Fibroblast of the conjunctiva (primary cell): ENCODE data around the gene FAM168A.

Experiments
- DNase-seq: peaks from one replicate; pipeline ENCODE4 v3.0.0-alpha.2; 2010; ENCODE audit warnings: low read depth

The FAM168A gene

GRCh38 chr11:73597956-73598718 is at the start of gene FAM168A:
Gene FAM168A, minus strand, starts transcription at chr11:73598112. Its CDS starts 129,638 bp downstream, at chr11:73468474.
- DNase-seq: peak; percentile 96

- DNase-seq: peak; percentile 60
Observed at GRCh38 chr11:73647459-73648100, 49.7 kb upstream of the FAM168A start.

GRCh38 chr11:73645972-73646631 is 48.2 kb upstream of the FAM168A start, which contains the start of gene PLEKHB1:
Gene PLEKHB1, plus strand, starts transcription at chr11:73646581. Its CDS starts 28 bp downstream, at chr11:73646609.
- DNase-seq: no peak

GRCh38 chr11:73645121-73645969 is 47.4 kb upstream of the FAM168A start:
- no peak for DNase-seq

- no peak for DNase-seq
Observed at GRCh38 chr11:73641668-73642067, 43.8 kb upstream of the FAM168A start.

GRCh38 chr11:73640592-73640991 is 42.7 kb upstream of the FAM168A start:
- DNase-seq: no peak

- no peak for DNase-seq
Observed at GRCh38 chr11:73637012-73637411, 39.1 kb upstream of the FAM168A start.

GRCh38 chr11:73636249-73636648 is 38.3 kb upstream of the FAM168A start:
- no peak for DNase-seq

- DNase-seq: no peak
Observed at GRCh38 chr11:73635721-73636120, 37.8 kb upstream of the FAM168A start.

GRCh38 chr11:73633999-73634398 is 36.1 kb upstream of the FAM168A start:
- no peak for DNase-seq

GRCh38 chr11:73632996-73633395 is 35.1 kb upstream of the FAM168A start:
- no peak for DNase-seq

GRCh38 chr11:73629907-73630306 is 32.0 kb upstream of the FAM168A start:
- no peak for DNase-seq

- peak; percentile 33 for DNase-seq
Observed at GRCh38 chr11:73625696-73626318, 27.9 kb upstream of the FAM168A start.

- DNase-seq: no peak
Observed at GRCh38 chr11:73623686-73624085, 25.8 kb upstream of the FAM168A start.

- DNase-seq: no peak
Observed at GRCh38 chr11:73622926-73623593, 25.1 kb upstream of the FAM168A start.

GRCh38 chr11:73614591-73614990 is 16.7 kb upstream of the FAM168A start:
- no peak for DNase-seq

- no peak for DNase-seq
Observed at GRCh38 chr11:73612601-73613140, 14.8 kb upstream of the FAM168A start.

GRCh38 chr11:73598719-73599379 is 937 bp upstream of the FAM168A start:
- DNase-seq: no peak

- DNase-seq: no peak
Observed at GRCh38 chr11:73597336-73597955, 466 bp downstream of the FAM168A start.

GRCh38 chr11:73596547-73596946 is 1.4 kb downstream of the FAM168A start:
- DNase-seq: no peak
